Vagina (tissue), 2 donors: ENCODE data around the gene WNT9A.

Experiments used
- POLR2A ChIP-seq, 2 donors: fragments of 450-650 bp; IDR thresholded peaks; one replicate each; pipeline ENCODE4 v1.6.1; 2017; ENCODE audit warnings: antibody characterized with exemption in 2 of 2, mild to moderate bottlenecking in 2 of 2, moderate library complexity in 2 of 2
- POLR2AphosphoS5 ChIP-seq, 2 donors: sonication (generic); formaldehyde crosslinking; IDR thresholded peaks; one replicate each; pipeline ENCODE4 v1.9.0; 2017; ENCODE audit warnings: antibody characterized with exemption in 2 of 2, mild to moderate bottlenecking in 2 of 2, low read depth in 1 of 2; ENCODE audit not compliant: insufficient read depth in 1 of 2
- TF ChIP-seq, protein P1 (sequence below), 3 experiments: fragments of 450-650 bp in 2 of 3; fragments of 200-600 bp in 1 of 3; sonication (generic) in 1 of 3; IDR thresholded peaks; one replicate each; pipeline ENCODE4 v1.5.1; 2017 to 2019; ENCODE audit warnings: antibody characterized with exemption in 3 of 3, mild to moderate bottlenecking in 2 of 3, moderate library complexity in 2 of 3

DNA sequence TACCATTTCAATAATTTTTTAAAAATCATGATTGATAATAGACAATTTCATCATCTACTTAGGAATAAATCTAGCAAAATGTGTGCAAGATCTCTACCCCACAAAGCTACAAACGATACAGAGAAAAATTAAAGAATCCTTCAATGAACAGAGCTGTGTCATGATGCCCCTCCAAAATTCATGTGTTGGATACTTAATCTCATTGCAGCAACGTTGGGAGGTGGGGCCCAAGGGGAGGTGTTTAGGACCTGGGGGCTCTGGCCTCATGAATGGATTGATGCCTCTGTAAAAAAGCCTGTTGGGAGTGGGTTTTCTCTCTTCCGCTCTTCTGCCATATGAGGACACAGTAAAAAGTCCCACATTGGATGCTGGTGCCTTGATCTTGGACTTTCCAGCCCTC is 77.4 kb downstream of the WNT9A start:
- TF ChIP-seq, protein P1, sequence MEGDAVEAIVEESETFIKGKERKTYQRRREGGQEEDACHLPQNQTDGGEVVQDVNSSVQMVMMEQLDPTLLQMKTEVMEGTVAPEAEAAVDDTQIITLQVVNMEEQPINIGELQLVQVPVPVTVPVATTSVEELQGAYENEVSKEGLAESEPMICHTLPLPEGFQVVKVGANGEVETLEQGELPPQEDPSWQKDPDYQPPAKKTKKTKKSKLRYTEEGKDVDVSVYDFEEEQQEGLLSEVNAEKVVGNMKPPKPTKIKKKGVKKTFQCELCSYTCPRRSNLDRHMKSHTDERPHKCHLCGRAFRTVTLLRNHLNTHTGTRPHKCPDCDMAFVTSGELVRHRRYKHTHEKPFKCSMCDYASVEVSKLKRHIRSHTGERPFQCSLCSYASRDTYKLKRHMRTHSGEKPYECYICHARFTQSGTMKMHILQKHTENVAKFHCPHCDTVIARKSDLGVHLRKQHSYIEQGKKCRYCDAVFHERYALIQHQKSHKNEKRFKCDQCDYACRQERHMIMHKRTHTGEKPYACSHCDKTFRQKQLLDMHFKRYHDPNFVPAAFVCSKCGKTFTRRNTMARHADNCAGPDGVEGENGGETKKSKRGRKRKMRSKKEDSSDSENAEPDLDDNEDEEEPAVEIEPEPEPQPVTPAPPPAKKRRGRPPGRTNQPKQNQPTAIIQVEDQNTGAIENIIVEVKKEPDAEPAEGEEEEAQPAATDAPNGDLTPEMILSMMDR (IDR thresholded peaks at IDR 0.05), result no peak
- TF ChIP-seq POLR2A (IDR thresholded peaks at IDR 0.05) (no peak), POLR2AphosphoS5 (IDR thresholded peaks at IDR 0.05; ENCODE audit: insufficient read depth in 1 of 2, low read depth in 1 of 2) (no peak)
